ENCODE measurements around the gene PDE8B. TPM values are rescaled to one million over a fixed set of nuclear protein-coding genes. Genes with fewer than 3 reads are reported as not detected.

The PDE8B gene
- total and polyA plus RNA-seq, 2 experiments from 2014 or later, result 0.45 to 0.91 TPM

GRCh38 chr5:77454123-77454522, 243.6 kb downstream of the PDE8B start:
- Histone ChIP-seq H3K27me3 (ENCODE audit: insufficient read depth) (no peaks in the 10 kb centered on the region), H2AFZ (no peak overlapping the region), H3K4me2 (no peak overlapping the region), H3F3A (replicated peaks; ENCODE audit: low read depth) (no peaks in the 10 kb centered on the region), H3K4me3 (no peak overlapping the region), H3K27ac (ENCODE audit: low read depth) (no peak overlapping the region), H3K9me2 (ENCODE audit: insufficient read depth) (no peaks in the 10 kb centered on the region), H3K4me1 (ENCODE audit: insufficient read depth) (no peaks in the 10 kb centered on the region), H4K20me1 (replicated peaks; ENCODE audit: insufficient read depth) (no peaks in the 10 kb centered on the region), H3K79me2 (replicated peaks; ENCODE audit: insufficient read depth) (no peaks in the 10 kb centered on the region), H3K36me3 (ENCODE audit: insufficient read depth) (0 out of 2 replicates have a peak, but pooled peaks cover 2% of the 10 kb centered on the region)
- Mint-ChIP-seq H3K36me3 (ENCODE audit: low read depth) (peaks cover 3% of the 10 kb centered on the region; the same call in 2 of the 3 replicates), H3K9me3 (no peaks in the 10 kb centered on the region), H3K4me1 (no peaks in the 10 kb centered on the region), H3K27ac (no peak overlapping the region), H3K27me3 (ENCODE audit: insufficient read depth, low read depth, poor library complexity) (no peaks in the 10 kb centered on the region), H3K4me3 (no peak overlapping the region)
- no peak for TF ChIP-seq JUNB (IDR thresholded peaks at IDR 0.05; ENCODE audit: unreplicated experiment)
- TF ChIP-seq POLR2AphosphoS5 (IDR thresholded peaks at IDR 0.05; ENCODE audit: low read depth), result no peak
- TF ChIP-seq ZNF462 (CRISPR knock-in tag; IDR thresholded peaks at IDR 0.05), result no peak
- no peak for TF ChIP-seq EZH2 (IDR thresholded peaks at IDR 0.05; ENCODE audit: low read depth, unreplicated experiment)
- TF ChIP-seq, protein P1, sequence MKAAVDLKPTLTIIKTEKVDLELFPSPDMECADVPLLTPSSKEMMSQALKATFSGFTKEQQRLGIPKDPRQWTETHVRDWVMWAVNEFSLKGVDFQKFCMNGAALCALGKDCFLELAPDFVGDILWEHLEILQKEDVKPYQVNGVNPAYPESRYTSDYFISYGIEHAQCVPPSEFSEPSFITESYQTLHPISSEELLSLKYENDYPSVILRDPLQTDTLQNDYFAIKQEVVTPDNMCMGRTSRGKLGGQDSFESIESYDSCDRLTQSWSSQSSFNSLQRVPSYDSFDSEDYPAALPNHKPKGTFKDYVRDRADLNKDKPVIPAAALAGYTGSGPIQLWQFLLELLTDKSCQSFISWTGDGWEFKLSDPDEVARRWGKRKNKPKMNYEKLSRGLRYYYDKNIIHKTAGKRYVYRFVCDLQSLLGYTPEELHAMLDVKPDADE (IDR thresholded peaks at IDR 0.05), result no peak
- TF ChIP-seq STAT1 (IDR thresholded peaks at IDR 0.05; ENCODE audit: unreplicated experiment), result no peak
- TF ChIP-seq ZNF331 (CRISPR knock-in tag; IDR thresholded peaks at IDR 0.05; ENCODE audit: low read depth), result no peak
- no peak for TF ChIP-seq NANOG (IDR thresholded peaks at IDR 0.05; ENCODE audit: borderline replicate concordance)
- TF ChIP-seq CREB1 (CRISPR knock-in tag; IDR thresholded peaks at IDR 0.05; ENCODE audit: low read depth), result no peak
- no peak for TF ChIP-seq EZH2phosphoT487 (IDR thresholded peaks at IDR 0.05; ENCODE audit: unreplicated experiment)
- TF ChIP-seq REST (IDR thresholded peaks at IDR 0.05; ENCODE audit: unreplicated experiment), result no peak
- no peak for TF ChIP-seq ZNF114 (CRISPR knock-in tag; IDR thresholded peaks at IDR 0.05)
- no peak for TF ChIP-seq CTCF (conservative IDR thresholded peaks at IDR 0.05; ENCODE audit: low read depth in 2 of 2)
- no peak for DNase-seq (ENCODE audit: low spot score)
- ATAC-seq, result no peak

All from GM23338 (cell line).